GM12873 (cell line): ENCODE results near the gene MAL.

Experiments used
- TF ChIP-seq, protein P1 (sequence below): IDR thresholded peaks from 2 replicates; pipeline ENCODE4 v1.5.1; 2012; ENCODE audit warnings: low read depth, mild to moderate bottlenecking, moderate library complexity, low read length, control low read depth; ENCODE audit not compliant: insufficient read depth; ENCODE audit errors: missing control alignments

Gene MAL

DNA sequence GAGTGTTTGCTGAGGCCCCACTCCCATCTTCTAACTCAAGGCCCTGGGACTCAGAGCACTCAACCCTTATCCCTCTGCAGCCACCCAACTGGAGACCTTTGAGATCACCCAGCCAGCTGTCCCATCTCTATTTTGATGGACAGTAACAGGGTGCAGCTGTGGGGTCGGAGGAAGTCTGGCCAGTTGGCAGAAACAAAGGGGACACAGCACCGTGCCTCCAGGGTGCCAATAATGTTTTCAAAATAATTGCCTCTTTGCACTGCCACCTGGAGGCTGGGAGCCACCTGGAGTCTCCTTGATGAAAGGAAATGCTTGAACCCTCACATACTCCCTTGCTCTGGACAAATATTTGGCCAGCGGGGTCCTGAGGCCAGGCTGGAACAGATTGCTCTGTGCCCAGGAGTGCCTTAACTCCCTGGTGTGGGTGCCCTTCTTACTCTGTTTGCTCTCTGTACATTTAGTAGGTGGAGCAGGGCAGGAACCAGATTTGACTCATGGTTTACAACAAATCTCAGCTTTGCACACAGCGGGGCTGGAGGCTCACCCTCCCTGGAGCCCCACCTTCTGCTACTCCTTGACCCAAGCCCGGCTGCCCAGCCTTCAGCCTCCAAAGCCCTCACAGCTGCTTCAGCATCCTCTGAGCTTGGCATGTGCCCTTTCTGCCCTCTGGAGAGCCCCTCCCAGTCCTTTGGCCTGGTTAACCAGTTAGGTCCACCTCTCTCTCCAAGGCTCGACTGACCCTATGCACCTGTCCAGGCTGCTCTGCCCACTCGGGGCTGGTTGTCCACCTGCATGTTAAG lies 17.2 kb downstream of the MAL start:
- TF ChIP-seq, protein P1, sequence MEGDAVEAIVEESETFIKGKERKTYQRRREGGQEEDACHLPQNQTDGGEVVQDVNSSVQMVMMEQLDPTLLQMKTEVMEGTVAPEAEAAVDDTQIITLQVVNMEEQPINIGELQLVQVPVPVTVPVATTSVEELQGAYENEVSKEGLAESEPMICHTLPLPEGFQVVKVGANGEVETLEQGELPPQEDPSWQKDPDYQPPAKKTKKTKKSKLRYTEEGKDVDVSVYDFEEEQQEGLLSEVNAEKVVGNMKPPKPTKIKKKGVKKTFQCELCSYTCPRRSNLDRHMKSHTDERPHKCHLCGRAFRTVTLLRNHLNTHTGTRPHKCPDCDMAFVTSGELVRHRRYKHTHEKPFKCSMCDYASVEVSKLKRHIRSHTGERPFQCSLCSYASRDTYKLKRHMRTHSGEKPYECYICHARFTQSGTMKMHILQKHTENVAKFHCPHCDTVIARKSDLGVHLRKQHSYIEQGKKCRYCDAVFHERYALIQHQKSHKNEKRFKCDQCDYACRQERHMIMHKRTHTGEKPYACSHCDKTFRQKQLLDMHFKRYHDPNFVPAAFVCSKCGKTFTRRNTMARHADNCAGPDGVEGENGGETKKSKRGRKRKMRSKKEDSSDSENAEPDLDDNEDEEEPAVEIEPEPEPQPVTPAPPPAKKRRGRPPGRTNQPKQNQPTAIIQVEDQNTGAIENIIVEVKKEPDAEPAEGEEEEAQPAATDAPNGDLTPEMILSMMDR: no peak

DNA sequence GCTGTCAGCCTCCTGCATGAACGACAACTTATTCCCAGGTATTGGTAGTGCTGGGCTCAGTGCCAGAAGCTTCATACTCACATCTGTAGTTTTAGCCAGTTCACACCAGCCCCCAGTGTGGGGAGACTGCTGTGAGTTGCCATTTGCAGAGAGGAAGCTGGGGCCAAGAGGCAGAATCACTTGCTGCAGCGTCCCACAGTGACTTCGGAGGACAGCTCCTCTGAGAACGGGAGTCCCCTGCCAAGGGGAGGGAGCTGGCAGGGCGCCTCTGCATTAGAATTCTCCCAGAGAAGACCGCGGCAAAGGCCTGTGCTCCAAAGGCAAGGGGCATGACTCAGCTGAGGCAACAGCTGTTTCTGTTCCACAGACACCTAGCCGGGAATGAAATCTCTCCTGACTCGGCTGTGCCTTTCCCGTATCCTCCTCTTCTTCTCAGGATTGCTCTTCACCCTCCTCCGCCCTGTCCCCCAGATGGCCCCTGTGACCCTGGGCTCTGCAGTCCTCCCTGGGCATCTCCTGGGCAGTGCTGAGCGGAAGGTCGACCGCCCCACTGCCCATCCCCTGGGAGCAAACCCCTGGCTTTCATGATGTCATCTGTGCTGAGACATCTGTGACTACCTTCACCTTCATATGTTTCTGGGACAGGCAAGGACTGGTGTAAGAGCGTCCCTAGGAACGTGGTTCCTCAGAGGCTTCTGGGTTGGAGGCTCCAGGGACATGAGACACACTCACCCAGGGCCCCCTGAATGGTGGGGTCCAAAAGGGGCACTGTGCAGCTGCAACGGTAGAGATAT lies 18.0 kb downstream of the MAL start:
- TF ChIP-seq, protein P1: no peak

GRCh38 chr2:95044601-95045000 lies 19.1 kb downstream of the MAL start:
- TF ChIP-seq, protein P1: no peak

GRCh38 chr2:95046371-95047112 lies 21.0 kb downstream of the MAL start:
- TF ChIP-seq, protein P1: no peak

GRCh38 chr2:95047629-95048510 lies 22.4 kb downstream of the MAL start:
- TF ChIP-seq, protein P1: no peak

DNA sequence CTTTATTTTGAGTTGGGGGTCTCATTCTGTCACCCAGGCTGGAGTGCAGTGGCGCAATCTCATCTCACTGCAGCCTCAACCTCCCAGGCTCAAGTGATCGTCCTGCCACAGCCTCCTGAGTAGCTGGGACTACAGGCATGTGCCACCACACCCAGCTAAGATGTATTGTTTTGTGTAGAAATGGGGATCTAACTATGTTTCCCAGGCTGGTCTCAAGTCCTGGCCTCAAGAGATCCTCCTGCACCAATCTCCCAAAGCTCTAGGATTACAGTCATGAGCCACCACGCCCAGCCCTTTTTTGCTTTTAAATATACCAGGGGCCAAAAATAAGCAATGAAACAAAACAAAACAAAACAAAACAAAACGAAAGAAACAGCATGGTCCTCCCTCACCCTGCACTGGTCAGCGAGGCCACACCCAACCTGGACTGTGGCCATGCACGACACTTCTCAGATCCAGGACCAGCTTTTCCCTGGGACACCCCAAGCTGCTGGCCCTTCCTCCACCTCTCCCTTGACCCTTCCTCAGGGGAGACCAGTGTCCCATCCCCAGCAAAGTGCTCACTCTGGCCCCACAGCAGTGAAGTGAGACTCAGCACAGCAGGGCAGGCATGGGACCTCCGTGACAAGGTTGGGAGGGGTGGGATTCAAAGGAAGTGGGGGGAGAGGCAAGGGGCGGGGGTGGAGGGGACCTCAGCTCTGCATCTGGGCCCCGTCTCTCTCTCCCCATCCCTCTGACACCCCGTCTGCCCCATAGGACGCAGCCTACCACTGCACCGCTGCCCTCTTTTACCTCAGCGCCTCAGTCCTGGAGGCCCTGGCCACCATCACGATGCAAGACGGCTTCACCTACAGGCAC lies 23.5 kb downstream of the MAL start:
- TF ChIP-seq, protein P1: no peak
